ENCODE data around the gene RRAS2. TPM values are rescaled to one million over a fixed set of nuclear protein-coding genes. Genes with fewer than 3 reads are reported as not detected.

The RRAS2 gene
- total RNA-seq, 5 donors from 2014 or later (not counting 1 experiment from before 2014, with no cell fraction given), result 17.9 to 30.2 (median 18.5) TPM

GRCh38 chr11:14366936-14367335 lies 8.0 kb upstream of the RRAS2 start:
- H3K4me1 Mint-ChIP-seq, result peaks cover 4 to 6% (median 5%) of the 10 kb centered on the region in 3 donors
- Histone ChIP-seq H3K36me3 (ENCODE audit: control insufficient read depth in 2 of 2, extremely low read depth in 1 of 2, insufficient read depth in 1 of 2, low read length in 1 of 2) (no peaks in the 10 kb centered on the region), H3K4me1 (ENCODE audit: control insufficient read depth in 1 of 2, extremely low read depth in 1 of 2, insufficient read depth in 2 of 2, low read length in 2 of 2) (peaks cover 0 to 2% of the 10 kb centered on the region in 2 experiments), H3K27ac (ENCODE audit: low read length) (no peak overlapping the region), H3K9me3 (no peaks in the 10 kb centered on the region), H3K4me3 (ENCODE audit: control insufficient read depth in 1 of 2, extremely low read depth in 1 of 2, low read length in 1 of 2) (no peak overlapping the region), H3K27me3 (replicated peaks in 1 of 2; ENCODE audit: control insufficient read depth in 2 of 2, extremely low read depth in 1 of 2, insufficient read depth in 2 of 2, low read length in 1 of 2) (no peaks in the 10 kb centered on the region)
- ChIA-PET CTCF (interaction anchor here (0.6 to 0.9 kb wide), 5 partner anchors 11 to 540 kb away, joined by 3 to 5 read pairs (median 4); no protein-coding TSS in a partner anchor), POLR2A (interaction anchor here in 1 of 2 donors (0.7 kb wide), 1 partner anchor 11 kb away, joined by 6 read pairs; no protein-coding TSS in a partner anchor)
- no peak for DNase-seq
- H3K36me3 Mint-ChIP-seq, result no peaks in the 10 kb centered on the region
- peak in 1 of 4 experiments; percentile 35 for ATAC-seq (replicated peaks in 1 of 4)
- no peak overlapping the region for H3K4me3 Mint-ChIP-seq
- no peak overlapping the region for H3K27ac Mint-ChIP-seq
- no peaks in the 10 kb centered on the region for H3K9me3 Mint-ChIP-seq
- no peaks in the 10 kb centered on the region for H3K27me3 Mint-ChIP-seq

DNA sequence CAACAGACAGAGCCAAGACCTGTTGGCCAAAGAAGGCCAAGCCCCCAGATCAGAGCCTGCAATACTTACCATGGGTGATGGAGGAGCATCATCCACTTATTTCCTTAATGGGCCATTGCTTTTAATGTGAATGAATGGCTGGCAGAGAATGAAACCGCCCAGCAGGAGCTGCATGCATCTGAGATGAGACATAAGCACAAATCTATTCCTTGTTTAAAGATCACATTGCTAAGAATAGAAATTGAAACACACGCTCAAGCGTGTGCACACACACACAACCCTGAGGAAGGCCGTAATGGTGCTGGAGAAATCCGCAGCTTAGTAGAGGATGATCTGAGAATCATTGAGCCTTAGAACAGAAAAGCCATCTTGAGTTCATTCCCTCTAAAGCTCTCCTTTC lies 5.3 kb upstream of the RRAS2 start:
- no peak for DNase-seq
- ChIA-PET POLR2A (no interaction called here), CTCF (interaction anchor here in 1 of 2 donors (0.6 kb wide), 2 partner anchors 307 to 899 kb away, joined by 3 to 8 read pairs; no protein-coding TSS in a partner anchor)
- no peaks in the 10 kb centered on the region for H3K9me3 ChIP-seq
- ATAC-seq (replicated peaks in 1 of 4), result no peak
- Mint-ChIP-seq H3K27ac (no peak overlapping the region), H3K4me3 (no peak overlapping the region), H3K9me3 (no peaks in the 10 kb centered on the region), H3K36me3 (no peaks in the 10 kb centered on the region), H3K4me1 (peaks cover 6 to 11% (median 7%) of the 10 kb centered on the region in 3 donors), H3K27me3 (no peaks in the 10 kb centered on the region)
- H3K4me3 ChIP-seq (ENCODE audit: control insufficient read depth in 1 of 2, extremely low read depth in 1 of 2, low read length in 1 of 2), result no peak overlapping the region
- H3K27me3 ChIP-seq (replicated peaks in 1 of 2; ENCODE audit: control insufficient read depth in 2 of 2, extremely low read depth in 1 of 2, insufficient read depth in 2 of 2, low read length in 1 of 2), result no peaks in the 10 kb centered on the region
- no peaks in the 10 kb centered on the region for H3K36me3 ChIP-seq (ENCODE audit: control insufficient read depth in 2 of 2, extremely low read depth in 1 of 2, insufficient read depth in 1 of 2, low read length in 1 of 2)
- H3K4me1 ChIP-seq (ENCODE audit: control insufficient read depth in 1 of 2, extremely low read depth in 1 of 2, insufficient read depth in 2 of 2, low read length in 2 of 2), result peaks cover 2 to 4% of the 10 kb centered on the region in 2 experiments
- no peak overlapping the region for H3K27ac ChIP-seq (ENCODE audit: low read length)
- WGBS (ENCODE audit: insufficient coverage), result 100% methylated on average over 2 of the region's 5 CpGs

- DNase-seq, result no peak
- Mint-ChIP-seq H3K9me3 (no peaks in the 10 kb centered on the region), H3K27ac (no peak overlapping the region), H3K36me3 (no peaks in the 10 kb centered on the region), H3K4me3 (no peak overlapping the region), H3K4me1 (peaks cover 13 to 19% (median 14%) of the 10 kb centered on the region in 3 donors), H3K27me3 (no peaks in the 10 kb centered on the region)
- POLR2A ChIA-PET, result no interaction called here
- Histone ChIP-seq H3K27me3 (replicated peaks in 1 of 2; ENCODE audit: control insufficient read depth in 2 of 2, extremely low read depth in 1 of 2, insufficient read depth in 2 of 2, low read length in 1 of 2) (peaks cover 0 to 2% of the 10 kb centered on the region in 2 experiments), H3K4me1 (ENCODE audit: control insufficient read depth in 1 of 2, extremely low read depth in 1 of 2, insufficient read depth in 2 of 2, low read length in 2 of 2) (peaks cover 2 to 11% of the 10 kb centered on the region in 2 experiments), H3K9me3 (no peaks in the 10 kb centered on the region), H3K27ac (ENCODE audit: low read length) (no peak overlapping the region), H3K4me3 (ENCODE audit: control insufficient read depth in 1 of 2, extremely low read depth in 1 of 2, low read length in 1 of 2) (no peak overlapping the region), H3K36me3 (ENCODE audit: control insufficient read depth in 2 of 2, extremely low read depth in 1 of 2, insufficient read depth in 1 of 2, low read length in 1 of 2) (no peaks in the 10 kb centered on the region)
- ATAC-seq (replicated peaks in 1 of 4), result no peak
- 100% methylated on average over 2 of the region's 3 CpGs for WGBS (ENCODE audit: insufficient coverage)
- CTCF ChIA-PET, result interaction anchor here in 1 of 2 donors (0.5 kb wide), 1 partner anchor 34 kb away, joined by 4 read pairs; no protein-coding TSS in a partner anchor
Measured at GRCh38 chr11:14362611-14363010, 3.6 kb upstream of the RRAS2 start.

DNA sequence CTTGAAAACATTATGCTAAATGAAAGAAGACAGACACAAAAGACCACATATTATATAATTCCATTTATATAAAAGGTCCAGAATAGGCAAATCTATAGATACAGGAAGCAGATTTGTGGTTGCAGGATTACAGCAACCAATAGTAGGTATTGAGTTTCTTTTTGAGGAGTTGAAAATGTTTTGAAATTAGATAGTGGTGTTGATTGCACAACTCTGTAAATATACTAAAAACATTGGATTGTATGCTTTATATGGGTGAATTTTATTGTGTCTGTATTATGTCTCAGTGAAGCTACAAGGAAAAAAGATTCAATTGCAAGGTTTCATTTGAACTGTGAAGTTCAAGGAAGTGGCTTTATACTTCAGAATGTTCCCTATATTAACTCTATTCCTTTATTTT lies 3.0 kb upstream of the RRAS2 start:
- H3K4me3 Mint-ChIP-seq, result no peak overlapping the region
- H3K4me3 ChIP-seq (ENCODE audit: control insufficient read depth in 1 of 2, extremely low read depth in 1 of 2, low read length in 1 of 2), result no peak overlapping the region
- H3K27me3 ChIP-seq (replicated peaks in 1 of 2; ENCODE audit: control insufficient read depth in 2 of 2, extremely low read depth in 1 of 2, insufficient read depth in 2 of 2, low read length in 1 of 2), result peaks cover 0 to 2% of the 10 kb centered on the region in 2 experiments
- DNase-seq, result no peak
- no peak overlapping the region for H3K27ac ChIP-seq (ENCODE audit: low read length)
- no peaks in the 10 kb centered on the region for H3K36me3 Mint-ChIP-seq
- H3K36me3 ChIP-seq (ENCODE audit: control insufficient read depth in 2 of 2, extremely low read depth in 1 of 2, insufficient read depth in 1 of 2, low read length in 1 of 2), result no peaks in the 10 kb centered on the region
- no peaks in the 10 kb centered on the region for H3K9me3 ChIP-seq
- no peak overlapping the region for H3K27ac Mint-ChIP-seq
- peaks cover 16 to 22% (median 16%) of the 10 kb centered on the region in 3 donors for H3K4me1 Mint-ChIP-seq
- H3K4me1 ChIP-seq (ENCODE audit: control insufficient read depth in 1 of 2, extremely low read depth in 1 of 2, insufficient read depth in 2 of 2, low read length in 2 of 2), result peaks cover 7 to 15% of the 10 kb centered on the region in 2 experiments
- POLR2A ChIA-PET, result no interaction called here
- no peaks in the 10 kb centered on the region for H3K27me3 Mint-ChIP-seq
- CTCF ChIA-PET, result no interaction called here
- no peak for ATAC-seq (replicated peaks in 1 of 4)
- H3K9me3 Mint-ChIP-seq, result no peaks in the 10 kb centered on the region

DNA sequence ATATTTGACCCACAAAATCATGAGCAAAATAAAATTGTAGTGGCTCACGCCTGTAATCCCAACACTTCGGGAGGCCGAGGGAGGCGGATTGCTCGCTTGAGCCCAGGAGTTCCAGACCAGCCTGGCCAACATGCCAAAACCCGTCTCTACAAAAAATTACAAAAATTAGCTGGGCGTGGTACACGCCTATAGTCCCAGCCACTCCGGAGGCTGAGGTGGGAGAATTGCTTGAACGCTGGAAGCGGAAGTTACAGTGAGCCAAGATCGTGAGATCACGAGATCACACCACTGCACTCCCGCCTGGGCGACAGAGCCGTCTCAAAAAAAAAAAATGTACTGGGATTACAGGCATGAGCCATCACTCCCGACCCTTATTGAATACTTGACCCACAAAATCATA lies 2.0 kb upstream of the RRAS2 start:
- Mint-ChIP-seq H3K36me3 (no peaks in the 10 kb centered on the region), H3K4me1 (peaks cover 23 to 29% (median 23%) of the 10 kb centered on the region in 3 donors), H3K9me3 (no peaks in the 10 kb centered on the region), H3K27me3 (no peaks in the 10 kb centered on the region), H3K27ac (no peak overlapping the region), H3K4me3 (no peak overlapping the region)
- ATAC-seq (replicated peaks in 1 of 4) (no peak), DNase-seq (no peak)
- H3K27me3 ChIP-seq (replicated peaks in 1 of 2; ENCODE audit: control insufficient read depth in 2 of 2, extremely low read depth in 1 of 2, insufficient read depth in 2 of 2, low read length in 1 of 2), result peaks cover 0 to 2% of the 10 kb centered on the region in 2 experiments
- H3K27ac ChIP-seq (ENCODE audit: low read length), result no peak overlapping the region
- H3K4me1 ChIP-seq (ENCODE audit: control insufficient read depth in 1 of 2, extremely low read depth in 1 of 2, insufficient read depth in 2 of 2, low read length in 2 of 2), result peaks cover 7 to 18% of the 10 kb centered on the region in 2 experiments
- H3K4me3 ChIP-seq (ENCODE audit: control insufficient read depth in 1 of 2, extremely low read depth in 1 of 2, low read length in 1 of 2), result no peak overlapping the region
- H3K9me3 ChIP-seq, result no peaks in the 10 kb centered on the region
- no peaks in the 10 kb centered on the region for H3K36me3 ChIP-seq (ENCODE audit: control insufficient read depth in 2 of 2, extremely low read depth in 1 of 2, insufficient read depth in 1 of 2, low read length in 1 of 2)
- POLR2A ChIA-PET, result no interaction called here
- CTCF ChIA-PET, result no interaction called here
- WGBS (ENCODE audit: insufficient coverage), result 96% methylated on average over 17 of the region's 17 CpGs

DNA sequence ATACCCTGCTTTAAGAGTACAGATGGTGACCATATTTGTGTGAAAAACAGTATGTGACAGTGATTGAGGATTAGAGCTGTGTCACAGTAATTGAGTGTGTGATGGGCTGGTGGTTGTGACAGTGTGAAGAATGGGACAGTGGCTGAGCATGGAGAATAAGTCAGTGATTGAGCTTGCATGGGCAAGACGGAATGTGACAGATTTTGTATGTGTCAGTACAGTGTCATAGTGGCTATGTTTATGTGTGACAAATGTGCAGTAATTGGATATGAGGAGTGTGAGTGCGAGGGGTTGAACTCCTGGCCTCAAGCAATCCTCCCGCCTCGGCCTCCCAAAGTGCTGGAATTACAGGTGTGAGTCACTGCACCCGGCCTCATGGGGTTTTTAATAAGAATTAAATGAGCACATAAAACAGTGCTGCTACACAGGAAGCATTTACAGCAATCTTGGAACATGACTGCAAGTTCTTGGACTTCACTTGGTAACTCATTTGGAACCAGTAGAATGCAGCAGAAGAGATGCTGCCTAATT lies 583 bp upstream of the RRAS2 start:
- no peak for ATAC-seq (replicated peaks in 1 of 4)

More for the DNA sequence above, 583 bp upstream of the RRAS2 start:
- Mint-ChIP-seq H3K36me3 (no peaks in the 10 kb centered on the region), H3K4me3 (peak overlapping the region; percentile 71 to 96 (median 77)), H3K27ac (no peak overlapping the region), H3K9me3 (no peaks in the 10 kb centered on the region), H3K27me3 (no peaks in the 10 kb centered on the region), H3K4me1 (peaks cover 28 to 38% (median 31%) of the 10 kb centered on the region in 3 donors)
- Histone ChIP-seq H3K4me3 (ENCODE audit: control insufficient read depth in 1 of 2, extremely low read depth in 1 of 2, low read length in 1 of 2) (peak overlapping the region; percentile 47 to 72), H3K9me3 (no peaks in the 10 kb centered on the region), H3K27me3 (replicated peaks in 1 of 2; ENCODE audit: control insufficient read depth in 2 of 2, extremely low read depth in 1 of 2, insufficient read depth in 2 of 2, low read length in 1 of 2) (peaks cover 0 to 2% of the 10 kb centered on the region in 2 experiments), H3K27ac (ENCODE audit: low read length) (no peak overlapping the region), H3K4me1 (ENCODE audit: control insufficient read depth in 1 of 2, extremely low read depth in 1 of 2, insufficient read depth in 2 of 2, low read length in 2 of 2) (peaks cover 7 to 18% of the 10 kb centered on the region in 2 experiments), H3K36me3 (ENCODE audit: control insufficient read depth in 2 of 2, extremely low read depth in 1 of 2, insufficient read depth in 1 of 2, low read length in 1 of 2) (no peaks in the 10 kb centered on the region)
- CTCF ChIA-PET, result no interaction called here
- POLR2A ChIA-PET, result no interaction called here
- peak in 1 of 35 experiments; percentile 8 for DNase-seq
- WGBS (ENCODE audit: insufficient coverage), result 48% methylated on average over 2 of the region's 5 CpGs

Data from T-cell (primary cell).